HCT116 (cell line): ENCODE results near the gene TRIB2. TPM values are rescaled to one million over a fixed set of nuclear protein-coding genes. Genes with fewer than 3 reads are reported as not detected.

Source experiments
- ATAC-seq: fragments of 200-7000 bp; cut with Tn5 transposase; 2 replicates; pipeline ENCODE4 v1.9.1; 2020; ENCODE audit warnings: mild to moderate bottlenecking, moderate library complexity
- BruUV-seq: library from RNA; stranded (reverse); fragments of 400-500 nt; replicated peaks from 2 replicates; lab custom pipeline; 2021; lab: Mats Ljungman, UMichigan
- CTCF ChIA-PET: fragments of 300-600 bp; sonication (Branson Sonifier 250); formaldehyde crosslinking; loops from one replicate; lab custom pipeline; 2021; ENCODE audit warnings: antibody characterized with exemption; lab: Charles Lee
- POLR2A ChIA-PET: fragments of 300-600, 350-600 bp; sonication (Branson Sonifier 250); formaldehyde crosslinking; loops from one replicate; lab custom pipeline; 2021; ENCODE audit warnings: antibody characterized with exemption; lab: Charles Lee
- RAD21 ChIA-PET, 2 experiments: fragments of 300-600 bp; sonication (Branson Sonifier 250); formaldehyde crosslinking; loops; one replicate each; lab custom pipeline; 2023; ENCODE audit warnings: low total read pairs in 2 of 2; ENCODE audit not compliant: uncharacterized antibody in 2 of 2, unreplicated experiment in 2 of 2, low non-redundant PET in 1 of 2; lab: Charles Lee
- DNase-seq: peaks from one replicate; pipeline ENCODE4 v3.0.0-alpha.2; 2010; ENCODE audit warnings: low read depth, low spot score
- H2AFZ ChIP-seq: fragments of 200-600 bp; shearing (Covaris generic), sonication (generic); 2 replicates; pipeline ENCODE4 v1.6.1; 2017; ENCODE audit warnings: low read depth, mixed run types, mixed read lengths, antibody characterized with exemption, low read length; ENCODE audit not compliant: poor library complexity, severe bottlenecking
- H3K27ac ChIP-seq: 2 replicates; pipeline ENCODE4 v1.5.1; 2012; ENCODE audit warnings: low read depth, low read length
- H3K27me3 ChIP-seq: fragments of 200-600 bp; sonication (generic); 2 replicates; pipeline ENCODE4 v1.6.1; 2016; ENCODE audit warnings: mixed run types, low read length, mixed read lengths; ENCODE audit not compliant: insufficient read depth
- H3K36me3 ChIP-seq, 2 experiments: fragments of 200-500 bp in 1 of 2; fragments of 200-600 bp in 1 of 2; sonication (Bioruptor generic) in 1 of 2; sonication (generic) in 1 of 2; 2 replicates each; pipeline versions ENCODE4 v1.5.1 to v1.6.1; 2014 to 2016; ENCODE audit warnings: low read length in 2 of 2, inconsistent platforms in 1 of 2, mixed read lengths in 1 of 2, mixed run types in 1 of 2; ENCODE audit not compliant: insufficient read depth in 2 of 2, control insufficient read depth in 1 of 2
- H3K4me1 ChIP-seq, 2 experiments: fragments of 200-600 bp in 1 of 2; sonication (generic) in 1 of 2; 2 replicates each; pipeline versions ENCODE4 v1.5.1 to v1.6.1; 2012 to 2017; ENCODE audit warnings: low read length in 2 of 2, inconsistent platforms in 1 of 2, mild to moderate bottlenecking in 1 of 2, mixed read lengths in 1 of 2, mixed run types in 1 of 2, moderate library complexity in 1 of 2; ENCODE audit not compliant: insufficient read depth in 2 of 2, control insufficient read depth in 1 of 2
- H3K4me2 ChIP-seq: fragments of 200-600 bp; sonication (generic); 2 replicates; pipeline ENCODE4 v1.6.1; 2017; ENCODE audit warnings: mixed run types, low read length, mixed read lengths
- H3K4me3 ChIP-seq, 2 experiments: fragments of 200-600 bp in 1 of 2; sonication (generic) in 1 of 2; replicated peaks in 1 of 2; 2 replicates each; pipeline ENCODE4 v1.5.1; 2011 to 2016; ENCODE audit warnings: low read length in 2 of 2, control low read depth in 1 of 2, low read depth in 1 of 2, mild to moderate bottlenecking in 1 of 2, mixed read lengths in 1 of 2, mixed run types in 1 of 2
- H3K79me2 ChIP-seq: fragments of 200-600 bp; sonication (generic); 2 replicates; pipeline ENCODE4 v1.6.1; 2017; ENCODE audit warnings: mild to moderate bottlenecking, mixed run types, low read length, moderate library complexity, mixed read lengths; ENCODE audit not compliant: insufficient read depth
- H3K9ac ChIP-seq: fragments of 200-600 bp; sonication (generic); 2 replicates; pipeline ENCODE4 v1.6.1; 2016; ENCODE audit warnings: low read length, mixed read lengths
- H3K9me2 ChIP-seq: fragments of 200-600 bp; sonication (generic), shearing (Covaris generic); 2 replicates; pipeline ENCODE4 v1.6.1; 2017; ENCODE audit warnings: mixed run types, mild to moderate bottlenecking, moderate library complexity; ENCODE audit not compliant: insufficient read depth
- H3K9me3 ChIP-seq, 2 experiments: fragments of 200-500 bp in 1 of 2; fragments of 200-600 bp in 1 of 2; sonication (Bioruptor generic) in 1 of 2; sonication (generic) in 1 of 2; 2 replicates each; pipeline ENCODE4 v1.6.1; 2014 to 2017; ENCODE audit warnings: low read length in 2 of 2, mixed read lengths in 2 of 2, inconsistent platforms in 1 of 2, low read depth in 1 of 2, mild to moderate bottlenecking in 1 of 2, mixed run types in 1 of 2, moderate library complexity in 1 of 2; ENCODE audit not compliant: control insufficient read depth in 1 of 2, insufficient read depth in 1 of 2
- H4K20me1 ChIP-seq: fragments of 200-600 bp; sonication (generic), shearing (Covaris generic); 2 replicates; pipeline ENCODE4 v1.6.1; 2017; ENCODE audit warnings: mixed run types, mild to moderate bottlenecking, moderate library complexity; ENCODE audit not compliant: insufficient read depth
- CBX3 ChIP-seq: IDR thresholded peaks from 2 replicates; pipeline ENCODE4 v1.6.1; 2012; ENCODE audit warnings: low read depth
- RAD21 ChIP-seq: IDR thresholded peaks from 2 replicates; pipeline ENCODE4 v1.6.1; 2012; ENCODE audit warnings: low read depth, mild to moderate bottlenecking
- SP1 ChIP-seq: IDR thresholded peaks from 2 replicates; pipeline ENCODE4 v1.6.1; 2012; ENCODE audit warnings: low read depth
- SRF ChIP-seq: IDR thresholded peaks from 2 replicates; pipeline ENCODE4 v1.6.1; 2012; ENCODE audit warnings: low read depth
- YY1 ChIP-seq: IDR thresholded peaks from 2 replicates; pipeline ENCODE4 v1.6.1; 2011; ENCODE audit warnings: low read length, low read depth, moderate library complexity, mild to moderate bottlenecking; ENCODE audit not compliant: insufficient replicate concordance; ENCODE audit errors: extremely low read depth
- ZNF274 ChIP-seq: fragments of 200-500 bp; sonication (Bioruptor generic); IDR thresholded peaks from 2 replicates; pipeline ENCODE4 v1.6.1; 2014; ENCODE audit warnings: mild to moderate bottlenecking, low read depth, low read length, inconsistent platforms
- intact Hi-C: fragments of 100-400 bp; cut with micrococcal nuclease; formaldehyde crosslinking; loops from 2 replicates; pipeline ENCODE4 v1.10.0; 2022
- total RNA-seq: library from RNA; stranded (reverse); gene quantifications from one replicate; pipeline ENCODE4 v1.2.1, GENCODE V29; 2021; ENCODE audit not compliant: unreplicated experiment
- TF ChIP-seq, protein P1 (sequence below): IDR thresholded peaks from 2 replicates; pipeline ENCODE4 v1.6.1; 2012; ENCODE audit warnings: low read depth

Gene TRIB2
- total RNA-seq, 1 experiment from 2014 or later = 12.4 TPM

DNA sequence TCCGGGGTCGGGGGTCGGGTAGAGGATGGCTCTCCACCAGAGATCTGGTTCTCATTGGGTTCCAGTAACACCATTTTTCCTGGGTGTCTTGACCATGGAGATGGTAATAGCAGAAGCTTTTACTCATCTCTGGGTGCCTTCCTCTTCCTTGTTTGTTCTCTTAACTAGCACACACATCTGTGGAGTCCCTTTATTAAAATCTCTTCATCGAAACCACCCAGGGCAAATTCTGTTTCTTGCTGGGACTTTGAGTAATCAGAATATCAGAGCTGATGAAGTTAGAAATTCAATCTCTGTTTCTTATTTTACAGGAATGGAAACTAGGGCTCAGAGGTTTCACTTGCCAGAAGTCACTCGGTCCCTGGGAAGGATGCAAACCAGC lies 15.0 kb upstream of the TRIB2 start:
- ChIA-PET RAD21 (no interaction called here), POLR2A (no interaction called here), CTCF (interaction anchor here (1.5 kb wide), 1 partner anchor 15 kb away, joined by 4 read pairs; the partner anchor contains the start of gene TRIB2)
- Histone ChIP-seq H3K27ac (no peak overlapping the region), H4K20me1 (no peaks in the 10 kb centered on the region), H3K9me2 (no peaks in the 10 kb centered on the region), H3K4me3 (no peak overlapping the region), H3K4me2 (no peak overlapping the region), H3K27me3 (no peaks in the 10 kb centered on the region), H3K9me3 (no peaks in the 10 kb centered on the region), H2AFZ (no peak overlapping the region), H3K4me1 (0 out of 4 replicates have a peak, but pooled peaks cover 0 to 3% of the 10 kb centered on the region in 2 experiments), H3K36me3 (no peaks in the 10 kb centered on the region), H3K79me2 (no peaks in the 10 kb centered on the region), H3K9ac (no peak overlapping the region)
- ATAC-seq = no peak
- intact Hi-C loops = no loop called here
- TF ChIP-seq ZNF274 (no peak), YY1 (no peak), SRF (no peak), RAD21 (no peak), SP1 (no peak), CBX3 (no peak)
- TF ChIP-seq, protein P1, sequence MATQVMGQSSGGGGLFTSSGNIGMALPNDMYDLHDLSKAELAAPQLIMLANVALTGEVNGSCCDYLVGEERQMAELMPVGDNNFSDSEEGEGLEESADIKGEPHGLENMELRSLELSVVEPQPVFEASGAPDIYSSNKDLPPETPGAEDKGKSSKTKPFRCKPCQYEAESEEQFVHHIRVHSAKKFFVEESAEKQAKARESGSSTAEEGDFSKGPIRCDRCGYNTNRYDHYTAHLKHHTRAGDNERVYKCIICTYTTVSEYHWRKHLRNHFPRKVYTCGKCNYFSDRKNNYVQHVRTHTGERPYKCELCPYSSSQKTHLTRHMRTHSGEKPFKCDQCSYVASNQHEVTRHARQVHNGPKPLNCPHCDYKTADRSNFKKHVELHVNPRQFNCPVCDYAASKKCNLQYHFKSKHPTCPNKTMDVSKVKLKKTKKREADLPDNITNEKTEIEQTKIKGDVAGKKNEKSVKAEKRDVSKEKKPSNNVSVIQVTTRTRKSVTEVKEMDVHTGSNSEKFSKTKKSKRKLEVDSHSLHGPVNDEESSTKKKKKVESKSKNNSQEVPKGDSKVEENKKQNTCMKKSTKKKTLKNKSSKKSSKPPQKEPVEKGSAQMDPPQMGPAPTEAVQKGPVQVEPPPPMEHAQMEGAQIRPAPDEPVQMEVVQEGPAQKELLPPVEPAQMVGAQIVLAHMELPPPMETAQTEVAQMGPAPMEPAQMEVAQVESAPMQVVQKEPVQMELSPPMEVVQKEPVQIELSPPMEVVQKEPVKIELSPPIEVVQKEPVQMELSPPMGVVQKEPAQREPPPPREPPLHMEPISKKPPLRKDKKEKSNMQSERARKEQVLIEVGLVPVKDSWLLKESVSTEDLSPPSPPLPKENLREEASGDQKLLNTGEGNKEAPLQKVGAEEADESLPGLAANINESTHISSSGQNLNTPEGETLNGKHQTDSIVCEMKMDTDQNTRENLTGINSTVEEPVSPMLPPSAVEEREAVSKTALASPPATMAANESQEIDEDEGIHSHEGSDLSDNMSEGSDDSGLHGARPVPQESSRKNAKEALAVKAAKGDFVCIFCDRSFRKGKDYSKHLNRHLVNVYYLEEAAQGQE = no peak
- DNase-seq = no peak
- no TSS peak for BruUV-seq
